Left lung (tissue), 10 donors: ENCODE results near the gene MX1. TPM values are rescaled to one million over a fixed set of nuclear protein-coding genes. Genes with fewer than 3 reads are reported as not detected.

ENCODE experiments used
- ATAC-seq: fragments of 200-7000 bp; cut with Tn5 transposase; one replicate; pipeline ENCODE4 v1.9.1; 2020; ENCODE audit warnings: moderate library complexity
- DNase-seq, 4 donors: peaks; one replicate each; pipeline ENCODE4 v3.0.0-alpha.2; 2013 to 2020
- H3K27ac ChIP-seq, 2 donors: fragments of 200-600 bp; sonication (generic) in 1 of 2; one replicate each; pipeline versions ENCODE4 v1.5.0 to v1.8.0; 2020 to 2021
- H3K27me3 ChIP-seq, 2 donors: fragments of 200-600 bp; sonication (generic) in 1 of 2; one replicate each; pipeline versions ENCODE4 v1.5.0 to v1.8.0; 2020 to 2021
- H3K36me3 ChIP-seq, 2 donors: fragments of 200-600 bp; sonication (generic) in 1 of 2; one replicate each; pipeline versions ENCODE4 v1.5.0 to v1.8.0; 2020 to 2021
- H3K4me1 ChIP-seq, 2 donors: fragments of 200-600 bp; one replicate each; pipeline ENCODE4 v1.8.0; 2021
- H3K4me3 ChIP-seq, 2 donors: fragments of 200-600 bp; sonication (generic) in 1 of 2; one replicate each; pipeline versions ENCODE4 v1.5.0 to v1.8.0; 2020 to 2021; ENCODE audit warnings: mild to moderate bottlenecking in 1 of 2
- H3K9me3 ChIP-seq, 2 donors: fragments of 200-600 bp; sonication (generic) in 1 of 2; one replicate each; pipeline versions ENCODE4 v1.5.0 to v1.8.0; 2020 to 2021
- intact Hi-C, 2 donors: fragments of 100-400 bp; cut with DNase I; formaldehyde crosslinking; loops; one replicate each; pipeline versions ENCODE4 v1.11.2 to v1.14.2; 2022
- polyA plus RNA-seq, 6 donors: library from polyadenylated mRNA; unstranded; fragments of 120-200 nt; gene quantifications; one replicate each; pipeline ENCODE4 v1.2.1, GENCODE V29; 2013; ENCODE audit not compliant: insufficient read length in 6 of 6
- total RNA-seq, 2 donors: library from RNA; stranded (reverse); fragmentation: NEBNext Ultra II Directional; extraction: Animal tissue kit (Norgen Biotek cat#: 25700); gene quantifications; one replicate each; pipeline ENCODE4 v1.2.1, GENCODE V29; 2021
- TF ChIP-seq, protein P1 (sequence below), 2 donors: fragments of 200-600 bp; sonication (generic) in 1 of 2; IDR thresholded peaks; one replicate each; pipeline versions ENCODE4 v1.5.0 to v1.8.0; 2021; ENCODE audit warnings: antibody characterized with exemption in 2 of 2
- donor health status: DM: no; HTN: yes; CAD: no.
- donor health status: DM: no; HTN: no; CAD: no.

MX1 gene
- total and polyA plus RNA-seq, 8 donors = 6.0 to 66.3 (median 9.2) TPM

DNA sequence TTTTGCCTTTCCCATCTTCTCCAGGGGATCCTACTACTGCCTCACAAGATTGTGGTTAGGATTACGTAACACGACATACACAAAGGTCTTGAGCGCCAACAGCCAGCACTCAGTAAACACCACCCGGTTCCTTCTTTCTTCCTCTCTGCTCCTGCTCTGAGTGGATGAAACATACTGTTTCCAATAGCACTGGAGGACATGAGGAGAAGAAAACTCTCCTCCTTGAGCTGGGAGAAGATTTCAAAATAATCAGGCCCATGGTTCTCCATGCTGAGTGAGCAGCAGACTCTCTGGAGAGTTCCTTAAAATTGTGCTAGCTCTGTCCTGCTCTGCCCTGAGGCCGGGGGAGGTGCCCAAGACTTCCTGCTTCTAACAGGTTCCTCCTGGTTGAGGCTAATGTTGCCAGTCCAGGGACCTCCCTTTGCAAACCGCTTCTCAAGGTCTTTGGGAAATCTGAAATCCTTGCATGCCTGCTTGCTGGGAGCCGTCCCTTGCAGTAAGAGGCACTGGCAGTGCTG lies 29.4 kb upstream of the MX1 start:
- Histone ChIP-seq H3K9me3 (no peaks in the 10 kb centered on the region), H3K27me3 (no peaks in the 10 kb centered on the region), H3K4me1 (peaks cover 0 to 23% of the 10 kb centered on the region in 2 donors), H3K36me3 (peaks cover 0 to 64% of the 10 kb centered on the region in 2 donors), H3K27ac (peak overlapping the region; percentile 39 to 80), H3K4me3 (no peak overlapping the region)
- peak in 3 of 4 donors; percentile 16 to 87 (median 79) for DNase-seq
- TF ChIP-seq, protein P1, sequence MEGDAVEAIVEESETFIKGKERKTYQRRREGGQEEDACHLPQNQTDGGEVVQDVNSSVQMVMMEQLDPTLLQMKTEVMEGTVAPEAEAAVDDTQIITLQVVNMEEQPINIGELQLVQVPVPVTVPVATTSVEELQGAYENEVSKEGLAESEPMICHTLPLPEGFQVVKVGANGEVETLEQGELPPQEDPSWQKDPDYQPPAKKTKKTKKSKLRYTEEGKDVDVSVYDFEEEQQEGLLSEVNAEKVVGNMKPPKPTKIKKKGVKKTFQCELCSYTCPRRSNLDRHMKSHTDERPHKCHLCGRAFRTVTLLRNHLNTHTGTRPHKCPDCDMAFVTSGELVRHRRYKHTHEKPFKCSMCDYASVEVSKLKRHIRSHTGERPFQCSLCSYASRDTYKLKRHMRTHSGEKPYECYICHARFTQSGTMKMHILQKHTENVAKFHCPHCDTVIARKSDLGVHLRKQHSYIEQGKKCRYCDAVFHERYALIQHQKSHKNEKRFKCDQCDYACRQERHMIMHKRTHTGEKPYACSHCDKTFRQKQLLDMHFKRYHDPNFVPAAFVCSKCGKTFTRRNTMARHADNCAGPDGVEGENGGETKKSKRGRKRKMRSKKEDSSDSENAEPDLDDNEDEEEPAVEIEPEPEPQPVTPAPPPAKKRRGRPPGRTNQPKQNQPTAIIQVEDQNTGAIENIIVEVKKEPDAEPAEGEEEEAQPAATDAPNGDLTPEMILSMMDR (IDR thresholded peaks at IDR 0.05) = no peak
- intact Hi-C loops = no loop called here
- peak; percentile 91 for ATAC-seq

DNA sequence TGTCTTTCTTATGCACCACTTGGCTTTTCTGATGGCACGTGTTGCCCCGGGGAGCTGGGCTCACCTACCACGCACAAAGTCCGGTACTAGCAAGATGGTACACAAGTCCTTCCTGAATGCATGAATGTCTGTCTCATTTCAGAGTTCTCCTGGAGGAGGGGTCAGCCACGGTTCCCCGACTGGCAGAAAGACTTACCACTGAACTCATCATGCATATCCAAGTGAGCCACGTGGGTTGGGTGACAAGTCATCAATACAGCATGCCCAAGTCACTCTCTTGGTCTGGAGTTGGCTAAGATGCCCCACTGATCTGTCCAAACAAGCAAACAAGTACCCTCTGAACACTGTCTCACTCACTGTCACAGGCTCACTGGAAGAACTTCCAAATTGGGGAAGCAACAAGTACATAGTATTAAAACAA lies 28.6 kb upstream of the MX1 start:
- no peaks in the 10 kb centered on the region for H3K27me3 ChIP-seq
- TF ChIP-seq, protein P1 (IDR thresholded peaks at IDR 0.05) = no peak
- peaks cover 0 to 23% of the 10 kb centered on the region in 2 donors for H3K4me1 ChIP-seq
- peak overlapping the region in 1 of 2 donors; percentile 80 for H3K27ac ChIP-seq
- H3K36me3 ChIP-seq = peaks cover 0 to 68% of the 10 kb centered on the region in 2 donors
- no peak overlapping the region for H3K4me3 ChIP-seq
- intact Hi-C loops = no loop called here
- H3K9me3 ChIP-seq = no peaks in the 10 kb centered on the region
- ATAC-seq (peak; percentile 16), DNase-seq (no peak)

DNA sequence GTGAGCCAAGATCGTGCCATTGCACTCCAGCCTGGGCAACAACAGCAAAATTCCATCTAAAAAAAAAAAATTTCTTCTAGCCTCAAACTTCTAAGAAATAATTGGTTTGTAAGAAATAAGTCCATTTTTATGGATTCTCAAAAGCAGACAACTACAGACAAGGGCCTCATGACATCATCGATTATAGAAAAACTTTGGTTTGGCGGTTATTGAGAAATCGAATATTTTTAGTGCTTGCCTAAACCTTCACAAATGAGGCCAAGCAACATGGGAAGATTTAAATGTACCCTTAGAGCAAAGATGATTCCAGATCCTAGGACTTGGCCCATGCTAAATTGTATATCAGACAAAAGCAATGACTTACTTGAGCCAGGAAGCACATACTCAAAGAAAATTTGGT lies 27.8 kb upstream of the MX1 start:
- Histone ChIP-seq H3K9me3 (no peaks in the 10 kb centered on the region), H3K27me3 (no peaks in the 10 kb centered on the region), H3K36me3 (peaks cover 0 to 75% of the 10 kb centered on the region in 2 donors), H3K4me1 (peaks cover 0 to 23% of the 10 kb centered on the region in 2 donors), H3K4me3 (no peak overlapping the region), H3K27ac (peak overlapping the region in 1 of 2 donors; percentile 80)
- DNase-seq (no peak), ATAC-seq (no peak)
- intact Hi-C loops = no loop called here
- TF ChIP-seq, protein P1 (IDR thresholded peaks at IDR 0.05) = no peak

DNA sequence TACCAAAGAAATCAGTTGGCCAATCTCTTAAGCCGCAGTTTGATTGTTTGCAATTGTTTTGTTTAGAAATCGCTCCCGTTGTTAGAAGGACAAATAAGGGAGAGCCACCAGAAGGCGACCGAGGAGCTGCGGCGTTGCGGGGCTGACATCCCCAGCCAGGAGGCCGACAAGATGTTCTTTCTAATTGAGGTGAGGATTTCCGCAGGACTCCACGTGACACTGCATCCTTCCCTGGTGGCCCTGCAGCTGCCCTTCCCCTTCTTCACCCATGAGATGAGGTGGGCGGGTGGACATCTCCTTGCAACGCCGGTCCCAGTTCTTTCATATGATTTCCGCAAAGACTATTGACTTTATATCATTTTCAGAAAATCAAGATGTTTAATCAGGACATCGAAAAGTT lies 27.2 kb upstream of the MX1 start:
- Histone ChIP-seq H3K27me3 (no peaks in the 10 kb centered on the region), H3K4me3 (no peak overlapping the region), H3K4me1 (peaks cover 0 to 23% of the 10 kb centered on the region in 2 donors), H3K36me3 (peaks cover 0 to 81% of the 10 kb centered on the region in 2 donors), H3K27ac (no peak overlapping the region), H3K9me3 (no peaks in the 10 kb centered on the region)
- TF ChIP-seq, protein P1 (IDR thresholded peaks at IDR 0.05) = no peak
- no peak for DNase-seq
- intact Hi-C loops = no loop called here
- ATAC-seq = no peak

DNA sequence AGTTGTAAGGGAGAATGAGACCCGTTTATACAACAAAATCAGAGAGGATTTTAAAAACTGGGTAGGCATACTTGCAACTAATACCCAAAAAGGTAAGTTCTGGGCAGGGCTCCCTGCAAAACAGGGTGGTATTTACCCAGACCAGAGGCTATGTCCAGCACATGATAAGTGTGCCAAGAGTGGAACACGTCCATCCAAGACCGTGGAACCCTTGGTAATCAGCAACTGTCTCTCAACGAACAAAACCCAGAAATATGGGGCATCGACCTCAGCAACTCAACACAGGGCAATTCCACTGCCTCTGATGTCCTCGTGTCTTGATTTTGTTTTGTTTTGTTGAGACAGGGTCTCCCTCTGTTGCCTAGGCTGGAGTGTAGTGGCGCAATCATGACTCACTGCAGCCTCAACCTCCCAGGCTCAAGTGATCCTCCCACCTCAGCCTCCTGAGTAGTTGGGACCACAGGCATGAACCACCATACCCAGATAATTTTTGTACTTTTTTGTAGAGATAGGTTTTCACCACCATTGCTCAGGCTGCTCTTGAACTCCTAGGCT lies 26.7 kb upstream of the MX1 start:
- H3K9me3 ChIP-seq = no peaks in the 10 kb centered on the region

More for the DNA sequence above, 26.7 kb upstream of the MX1 start:
- Histone ChIP-seq H3K27ac (no peak overlapping the region), H3K4me3 (no peak overlapping the region), H3K4me1 (peaks cover 0 to 23% of the 10 kb centered on the region in 2 donors), H3K27me3 (no peaks in the 10 kb centered on the region), H3K36me3 (peaks cover 0 to 86% of the 10 kb centered on the region in 2 donors)
- ATAC-seq (no peak), DNase-seq (no peak)
- intact Hi-C loops = no loop called here
- TF ChIP-seq, protein P1 (IDR thresholded peaks at IDR 0.05) = no peak
